ENCODE data around the gene FTSJ1. TPM values are rescaled to one million over a fixed set of nuclear protein-coding genes. Genes with fewer than 3 reads are reported as not detected.

Gene FTSJ1
- total and polyA plus RNA-seq, 7 donors: 14.5 to 48.4 (median 26.7) TPM

DNA sequence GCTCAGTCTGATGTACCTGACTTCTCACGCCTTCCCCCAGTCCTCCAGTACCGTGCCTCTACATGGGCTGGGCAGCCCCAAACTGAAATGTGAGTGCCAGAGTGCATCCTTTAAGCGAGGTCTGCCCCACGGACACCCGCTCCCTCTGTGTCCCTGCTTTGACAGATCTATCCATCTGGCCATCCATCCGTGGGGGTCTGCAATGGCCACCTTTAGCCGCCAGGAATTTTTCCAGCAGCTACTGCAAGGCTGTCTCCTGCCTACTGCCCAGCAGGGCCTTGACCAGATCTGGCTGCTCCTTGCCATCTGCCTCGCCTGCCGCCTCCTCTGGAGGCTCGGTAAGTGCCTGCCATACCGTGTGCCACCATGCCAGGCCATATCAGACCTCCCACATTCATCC lies 33.6 kb downstream of the FTSJ1 start:
- TF ChIP-seq, protein P1, sequence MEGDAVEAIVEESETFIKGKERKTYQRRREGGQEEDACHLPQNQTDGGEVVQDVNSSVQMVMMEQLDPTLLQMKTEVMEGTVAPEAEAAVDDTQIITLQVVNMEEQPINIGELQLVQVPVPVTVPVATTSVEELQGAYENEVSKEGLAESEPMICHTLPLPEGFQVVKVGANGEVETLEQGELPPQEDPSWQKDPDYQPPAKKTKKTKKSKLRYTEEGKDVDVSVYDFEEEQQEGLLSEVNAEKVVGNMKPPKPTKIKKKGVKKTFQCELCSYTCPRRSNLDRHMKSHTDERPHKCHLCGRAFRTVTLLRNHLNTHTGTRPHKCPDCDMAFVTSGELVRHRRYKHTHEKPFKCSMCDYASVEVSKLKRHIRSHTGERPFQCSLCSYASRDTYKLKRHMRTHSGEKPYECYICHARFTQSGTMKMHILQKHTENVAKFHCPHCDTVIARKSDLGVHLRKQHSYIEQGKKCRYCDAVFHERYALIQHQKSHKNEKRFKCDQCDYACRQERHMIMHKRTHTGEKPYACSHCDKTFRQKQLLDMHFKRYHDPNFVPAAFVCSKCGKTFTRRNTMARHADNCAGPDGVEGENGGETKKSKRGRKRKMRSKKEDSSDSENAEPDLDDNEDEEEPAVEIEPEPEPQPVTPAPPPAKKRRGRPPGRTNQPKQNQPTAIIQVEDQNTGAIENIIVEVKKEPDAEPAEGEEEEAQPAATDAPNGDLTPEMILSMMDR (IDR thresholded peaks at IDR 0.05): no peak
- ATAC-seq: no peak
- WGBS, 3 donors: 43 to 58% (median 52%) methylated on average over 10 to 11 of the region's 11 CpGs
- no peaks in the 10 kb centered on the region for H3K9me3 ChIP-seq
- intact Hi-C loops (cut with DNase I): loop anchor here in 1 of 2 donors (10.0 kb wide), 1 partner anchor 425 kb away; no protein-coding TSS in a partner anchor
- H3K27me3 ChIP-seq (ENCODE audit: insufficient read depth in 3 of 3, low read length in 2 of 3): peaks cover 0 to 5% (median 0%) of the 10 kb centered on the region in 3 donors
- DNase-seq: no peak
- no peaks in the 10 kb centered on the region for H3K36me3 ChIP-seq (ENCODE audit: insufficient read depth in 1 of 2, low read depth in 1 of 2)
- no peak overlapping the region for H3K27ac ChIP-seq
- no peaks in the 10 kb centered on the region for H3K4me1 ChIP-seq
- peak overlapping the region; percentile 74 for H3K4me3 ChIP-seq

DNA sequence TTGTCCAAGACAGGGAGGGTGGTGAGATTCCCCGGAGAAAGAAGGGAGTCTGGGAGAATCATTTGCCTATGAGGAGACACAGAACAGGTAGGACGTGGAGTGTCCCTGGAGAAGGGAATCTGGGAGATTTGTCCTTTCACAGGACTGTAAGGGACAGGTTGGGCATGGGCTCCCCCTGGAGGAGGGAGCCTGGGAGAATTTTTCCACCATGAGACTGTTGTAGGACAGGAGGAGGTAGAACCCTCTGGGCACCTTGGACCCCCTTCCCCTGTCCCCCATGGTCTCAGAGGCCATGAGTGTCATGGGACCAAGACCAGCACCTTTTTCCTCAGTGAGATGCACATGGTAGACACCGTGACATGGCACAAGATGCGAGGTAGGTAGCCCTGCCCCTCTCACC lies 35.6 kb downstream of the FTSJ1 start:
- no peak for ATAC-seq
- intact Hi-C loops (cut with DNase I): loop anchor here in 1 of 2 donors (10.0 kb wide), 1 partner anchor 427 kb away; no protein-coding TSS in a partner anchor
- 57 to 81% (median 81%) methylated on average over 2 to 4 of the region's 4 CpGs for WGBS, 3 donors

DNA sequence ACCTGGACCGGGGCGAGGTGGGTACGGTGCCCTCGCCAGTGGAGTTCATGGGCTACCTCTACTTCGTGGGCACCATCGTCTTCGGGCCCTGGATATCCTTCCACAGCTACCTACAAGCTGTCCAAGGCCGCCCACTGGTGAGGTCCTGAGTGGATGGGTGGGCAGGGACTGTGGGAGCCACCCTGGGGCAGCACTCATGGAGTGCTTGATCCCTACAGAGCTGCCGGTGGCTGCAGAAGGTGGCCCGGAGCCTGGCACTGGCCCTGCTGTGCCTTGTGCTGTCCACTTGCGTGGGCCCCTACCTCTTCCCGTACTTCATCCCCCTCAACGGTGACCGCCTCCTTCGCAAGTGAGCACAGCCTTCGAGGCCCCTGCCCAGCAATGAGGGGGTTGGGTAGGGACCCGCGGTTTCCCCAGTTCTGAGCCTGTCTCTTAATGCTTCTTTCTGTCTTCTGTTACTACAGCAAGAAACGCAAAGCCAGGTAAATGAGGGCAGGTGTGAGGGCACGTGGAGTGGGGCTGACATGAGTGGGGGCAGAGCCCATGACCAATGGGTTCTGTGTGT lies 36.5 kb downstream of the FTSJ1 start:
- intact Hi-C loops (cut with DNase I): loop anchor here in 1 of 2 donors (10.0 kb wide), 1 partner anchor 428 kb away; no protein-coding TSS in a partner anchor
- Histone ChIP-seq H3K36me3 (ENCODE audit: insufficient read depth in 1 of 2, low read depth in 1 of 2) (no peaks in the 10 kb centered on the region), H3K9me3 (no peaks in the 10 kb centered on the region), H3K27me3 (ENCODE audit: insufficient read depth in 3 of 3, low read length in 2 of 3) (peaks cover 0 to 5% (median 0%) of the 10 kb centered on the region in 3 donors), H3K4me3 (no peak overlapping the region), H3K27ac (no peak overlapping the region), H3K4me1 (no peaks in the 10 kb centered on the region)
- DNase-seq: no peak
- WGBS, 3 donors: 89 to 95% (median 95%) methylated on average over 13 to 20 of the region's 20 CpGs
- ATAC-seq: no peak
- TF ChIP-seq, protein P1 (IDR thresholded peaks at IDR 0.05): no peak

More for the DNA sequence above, 35.6 kb downstream of the FTSJ1 start:
- Histone ChIP-seq H3K36me3 (ENCODE audit: insufficient read depth in 1 of 2, low read depth in 1 of 2) (no peaks in the 10 kb centered on the region), H3K4me1 (no peaks in the 10 kb centered on the region), H3K27me3 (ENCODE audit: insufficient read depth in 3 of 3, low read length in 2 of 3) (peaks cover 0 to 5% (median 0%) of the 10 kb centered on the region in 3 donors), H3K9me3 (no peaks in the 10 kb centered on the region), H3K4me3 (no peak overlapping the region), H3K27ac (no peak overlapping the region)
- TF ChIP-seq, protein P1 (IDR thresholded peaks at IDR 0.05): no peak
- no peak for DNase-seq

DNA sequence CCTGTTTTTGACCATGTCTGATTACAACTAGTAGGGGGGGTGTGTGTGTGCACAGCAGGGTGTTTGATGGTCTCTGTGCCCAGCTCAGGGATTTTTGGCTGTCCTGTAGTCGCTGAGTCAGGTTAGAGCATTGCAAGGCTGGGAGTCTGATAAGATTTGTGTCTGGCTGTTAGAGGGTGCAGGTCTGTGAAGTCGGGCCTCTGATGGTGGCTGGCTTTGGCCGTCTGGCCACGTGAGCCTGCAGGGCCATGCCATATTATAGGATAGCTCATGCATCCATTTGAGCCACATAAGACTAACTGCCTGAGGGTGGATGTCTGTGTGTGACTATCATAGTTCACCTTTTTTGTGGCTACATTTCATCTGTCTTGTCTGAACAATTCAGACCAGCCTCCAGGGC lies 37.7 kb downstream of the FTSJ1 start:
- intact Hi-C loops (cut with DNase I): loop anchor here in 1 of 2 donors (10.0 kb wide), 1 partner anchor 429 kb away; no protein-coding TSS in a partner anchor
- H3K36me3 ChIP-seq (ENCODE audit: insufficient read depth in 1 of 2, low read depth in 1 of 2): no peaks in the 10 kb centered on the region
- DNase-seq (no peak), ATAC-seq (no peak)
- TF ChIP-seq, protein P1 (IDR thresholded peaks at IDR 0.05): no peak
- H3K27ac ChIP-seq: no peak overlapping the region
- peaks cover 0 to 5% (median 0%) of the 10 kb centered on the region in 3 donors for H3K27me3 ChIP-seq (ENCODE audit: insufficient read depth in 3 of 3, low read length in 2 of 3)
- no peaks in the 10 kb centered on the region for H3K4me1 ChIP-seq
- no peaks in the 10 kb centered on the region for H3K9me3 ChIP-seq
- 71 to 89% (median 86%) methylated on average over 3 to 4 of the region's 4 CpGs for WGBS, 3 donors
- H3K4me3 ChIP-seq: no peak overlapping the region
